BLaER1 (cell line): ENCODE data around the gene BICDL1.

Experiments used
- H3K27ac ChIP-seq: shearing (Covaris generic); formaldehyde crosslinking; 2 replicates; pipeline ENCODE4 v1.8.1; 2022
- H3K27me3 ChIP-seq: shearing (Covaris generic); formaldehyde crosslinking; 2 replicates; pipeline ENCODE4 v1.8.1; 2022
- H3K36me3 ChIP-seq: shearing (Covaris generic); formaldehyde crosslinking; 2 replicates; pipeline ENCODE4 v1.8.1; 2022
- H3K4me1 ChIP-seq: shearing (Covaris generic); formaldehyde crosslinking; 2 replicates; pipeline ENCODE4 v1.8.1; 2022
- H3K4me2 ChIP-seq: shearing (Covaris generic); formaldehyde crosslinking; 2 replicates; pipeline ENCODE4 v1.8.1; 2022
- H3K4me3 ChIP-seq: shearing (Covaris generic); formaldehyde crosslinking; 2 replicates; pipeline ENCODE4 v1.8.1; 2022
- H3K9ac ChIP-seq: shearing (Covaris generic); formaldehyde crosslinking; 2 replicates; pipeline ENCODE4 v1.8.1; 2022
- H3K9me3 ChIP-seq: shearing (Covaris generic); formaldehyde crosslinking; 2 replicates; pipeline ENCODE4 v1.8.1; 2022
- H4K20me1 ChIP-seq: shearing (Covaris generic); formaldehyde crosslinking; 2 replicates; pipeline ENCODE4 v1.8.1; 2022
- Cebpa-rat ChIP-seq: shearing (Covaris generic); IDR thresholded peaks from 2 replicates; pipeline ENCODE4 v1.8.1; 2022

Gene BICDL1

DNA sequence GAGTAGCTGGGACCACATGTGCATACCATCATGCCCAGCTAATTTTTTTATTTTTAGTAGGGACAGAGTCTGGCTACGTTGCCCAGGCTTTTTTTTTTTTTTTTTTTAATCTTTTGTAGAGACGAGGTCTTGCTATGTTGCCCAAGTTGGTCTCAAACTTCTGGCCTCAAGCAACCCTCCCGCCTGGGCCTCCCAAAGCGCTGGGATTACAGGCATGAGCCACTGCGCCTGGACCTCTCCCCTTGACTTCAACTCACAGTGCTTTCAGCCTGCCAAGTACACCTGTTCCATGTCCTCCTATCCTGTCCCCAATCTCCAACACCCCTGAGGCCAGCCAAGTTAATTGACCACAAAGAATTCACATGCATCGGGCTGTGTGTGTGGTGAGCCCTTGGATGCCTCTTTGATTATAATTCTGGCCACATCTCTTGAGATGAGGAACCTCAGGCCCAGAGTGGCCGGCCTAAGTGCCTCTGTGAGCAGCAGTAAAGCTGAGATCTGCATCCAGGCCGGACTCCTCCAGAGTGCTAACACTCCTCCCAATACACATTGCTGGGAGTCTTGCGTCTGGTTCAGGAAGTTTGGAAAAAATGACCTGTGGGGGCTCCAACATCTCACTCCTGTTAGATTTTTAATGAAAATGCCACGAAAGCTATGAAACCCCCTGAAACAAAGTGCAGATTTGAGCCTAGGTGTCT lies 120.7 kb downstream of the BICDL1 start:
- Histone ChIP-seq H3K4me3 (no peak overlapping the region), H3K36me3 (peaks cover 65% of the 10 kb centered on the region), H3K4me2 (peak overlapping the region; percentile 95), H3K9me3 (no peaks in the 10 kb centered on the region), H3K27me3 (no peaks in the 10 kb centered on the region), H3K4me1 (peaks cover 75% of the 10 kb centered on the region), H3K27ac (no peak overlapping the region), H4K20me1 (peaks cover 100% of the 10 kb centered on the region), H3K9ac (no peak overlapping the region)
- no peak for TF ChIP-seq Cebpa-rat

DNA sequence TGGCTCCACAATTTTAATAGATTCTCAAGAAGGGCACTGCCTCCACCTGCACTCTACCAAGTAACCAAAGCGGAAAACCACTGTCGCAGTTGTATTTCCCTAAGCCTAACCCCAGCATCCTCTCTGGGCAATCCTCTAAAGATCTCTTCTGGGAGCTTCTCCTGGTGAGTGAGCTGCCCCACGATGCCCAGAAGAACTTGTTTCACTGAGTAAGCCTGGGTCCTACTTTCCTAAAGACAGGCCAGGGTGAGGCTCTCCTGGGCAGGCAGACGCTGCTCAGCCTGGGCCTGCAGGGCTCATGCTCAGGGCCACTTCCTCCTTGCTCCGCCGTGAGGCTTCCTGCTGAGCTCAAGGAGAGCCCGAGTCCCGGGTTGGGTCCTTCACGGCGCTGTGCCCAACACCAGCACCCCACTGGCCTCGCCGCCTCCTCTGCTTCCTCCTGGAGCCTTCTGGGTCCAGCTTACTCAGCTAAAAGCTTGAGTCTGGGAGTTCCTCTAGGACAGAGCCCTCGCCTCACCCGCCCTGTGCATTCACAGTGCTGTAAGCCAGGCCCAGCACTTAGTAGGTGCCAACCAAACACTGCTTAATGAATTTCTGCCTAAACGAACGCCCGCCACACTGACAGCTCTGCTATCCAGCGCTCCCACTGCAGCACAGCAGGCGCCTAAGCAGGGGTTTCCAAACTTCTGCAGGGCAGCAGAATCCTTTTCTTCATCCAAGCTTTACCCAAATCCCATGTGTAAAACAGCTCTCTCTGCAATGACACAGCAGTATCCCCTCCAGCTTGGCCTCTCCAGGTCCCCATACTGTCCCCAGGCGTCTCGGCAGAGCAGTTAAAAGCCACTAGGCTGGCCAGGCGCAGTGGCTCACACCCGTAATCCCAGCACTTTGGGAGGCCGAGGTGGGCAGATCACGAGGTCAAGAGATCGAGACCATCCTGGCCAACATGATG lies 121.8 kb downstream of the BICDL1 start:
- H3K9me3 ChIP-seq = no peaks in the 10 kb centered on the region
- peaks cover 100% of the 10 kb centered on the region for H4K20me1 ChIP-seq
- TF ChIP-seq Cebpa-rat = no peak
- H3K27me3 ChIP-seq = no peaks in the 10 kb centered on the region
- peaks cover 77% of the 10 kb centered on the region for H3K4me1 ChIP-seq
- H3K4me3 ChIP-seq = peak overlapping the region; percentile 52
- H3K9ac ChIP-seq = peak overlapping the region; percentile 55; the same call in 1 of the 2 replicates
- peaks cover 57% of the 10 kb centered on the region for H3K36me3 ChIP-seq
- peak overlapping the region; percentile 95 for H3K4me2 ChIP-seq
- H3K27ac ChIP-seq = peak overlapping the region; percentile 66

- no peak overlapping the region for H3K27ac ChIP-seq
- no peak for TF ChIP-seq Cebpa-rat
- H3K4me3 ChIP-seq = peak overlapping the region; percentile 90; the same call in 1 of the 2 replicates
- peak overlapping the region; percentile 79 for H3K4me2 ChIP-seq
- H3K36me3 ChIP-seq = peaks cover 27% of the 10 kb centered on the region
- H3K9me3 ChIP-seq = no peaks in the 10 kb centered on the region
- H3K4me1 ChIP-seq = peaks cover 67% of the 10 kb centered on the region
- H4K20me1 ChIP-seq = peaks cover 77% of the 10 kb centered on the region
- peak overlapping the region; percentile 89; the same call in 1 of the 2 replicates for H3K9ac ChIP-seq
- no peaks in the 10 kb centered on the region for H3K27me3 ChIP-seq
These were observed 126.0 kb downstream of the BICDL1 start for GRCh38 chr12:120115066-120115465.

- Histone ChIP-seq H3K36me3 (peaks cover 27% of the 10 kb centered on the region), H3K9ac (peak overlapping the region; percentile 89), H3K4me1 (peaks cover 59% of the 10 kb centered on the region), H3K4me3 (peak overlapping the region; percentile 90), H3K27me3 (no peaks in the 10 kb centered on the region), H3K9me3 (no peaks in the 10 kb centered on the region), H4K20me1 (peaks cover 69% of the 10 kb centered on the region), H3K4me2 (peak overlapping the region; percentile 79), H3K27ac (peak overlapping the region; percentile 74)
- TF ChIP-seq Cebpa-rat = no peak
These were observed 126.8 kb downstream of the BICDL1 start for GRCh38 chr12:120115692-120116440.

- Histone ChIP-seq H3K4me2 (peak within 1 kb of the TSS; percentile 93), H3K9ac (peak within 1 kb of the TSS; percentile 89), H3K9me3 (no peaks in the 10 kb centered on the region), H3K36me3 (peaks cover 27% of the 10 kb centered on the region), H3K4me3 (peak within 1 kb of the TSS; percentile 90), H4K20me1 (peaks cover 64% of the 10 kb centered on the region), H3K27ac (peak within 1 kb of the TSS; percentile 84), H3K4me1 (peaks cover 54% of the 10 kb centered on the region), H3K27me3 (no peaks in the 10 kb centered on the region)
- TF ChIP-seq Cebpa-rat = no peak
These were observed 127.4 kb downstream of the BICDL1 start, which contains the start of gene RAB35 for GRCh38 chr12:120116441-120116791. TSS of gene RAB35 (minus strand) at chr12:120116753. CDS start at chr12:120116650, 103 bp downstream.

DNA sequence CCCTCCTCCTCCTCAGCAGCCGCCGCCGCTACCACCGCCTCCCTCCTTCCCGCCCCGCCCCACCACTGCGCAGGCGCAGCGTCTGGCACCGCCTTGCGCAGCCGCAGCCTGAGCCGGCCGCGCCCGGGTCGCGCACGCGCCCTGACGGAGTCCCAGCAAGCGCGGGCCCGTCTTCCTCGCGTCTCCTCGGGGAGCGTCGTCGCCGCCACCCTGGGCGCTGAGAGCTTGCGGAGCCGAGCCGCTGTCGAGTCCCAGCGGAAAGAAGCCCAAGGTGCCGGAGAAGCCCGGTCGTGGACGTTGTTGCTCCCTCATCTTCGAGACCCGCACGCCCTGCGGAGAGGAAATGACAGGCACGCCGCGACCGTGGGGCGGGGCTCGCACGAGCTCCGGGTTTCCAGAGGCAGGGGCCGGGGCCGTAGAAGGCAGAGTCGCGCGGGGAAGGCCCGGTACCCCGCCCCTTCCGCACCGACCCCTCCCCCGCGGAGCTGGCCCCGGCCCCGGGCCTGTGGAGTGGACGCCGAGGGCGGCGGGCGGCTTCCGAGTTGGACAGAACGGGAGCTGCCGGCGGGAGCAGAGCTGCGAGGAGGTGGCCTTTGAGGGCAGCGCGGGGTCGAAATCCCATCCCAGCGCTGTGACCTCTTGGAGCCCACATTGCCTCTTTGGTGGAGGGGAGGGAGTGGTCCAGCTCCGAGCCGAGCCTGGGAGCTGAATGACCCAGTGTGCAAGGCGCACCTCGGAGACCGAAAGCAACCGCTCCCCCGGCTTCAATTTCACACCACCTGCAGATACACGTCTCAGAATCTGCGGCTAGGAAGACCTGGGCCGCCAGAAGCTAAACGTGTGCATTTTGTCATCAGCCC lies 128.0 kb downstream of the BICDL1 start:
- peaks cover 27% of the 10 kb centered on the region for H3K36me3 ChIP-seq
- no peaks in the 10 kb centered on the region for H3K9me3 ChIP-seq
- no peaks in the 10 kb centered on the region for H3K27me3 ChIP-seq
- peak overlapping the region; percentile 93 for H3K4me2 ChIP-seq
- H4K20me1 ChIP-seq = peaks cover 58% of the 10 kb centered on the region
- TF ChIP-seq Cebpa-rat = no peak
- peak overlapping the region; percentile 89 for H3K9ac ChIP-seq
- H3K27ac ChIP-seq = peak overlapping the region; percentile 84
- peak overlapping the region; percentile 90 for H3K4me3 ChIP-seq
- peaks cover 48% of the 10 kb centered on the region for H3K4me1 ChIP-seq

- peak overlapping the region; percentile 90 for H3K4me3 ChIP-seq
- H4K20me1 ChIP-seq = peaks cover 49% of the 10 kb centered on the region
- peak overlapping the region; percentile 89 for H3K9ac ChIP-seq
- H3K4me1 ChIP-seq = peaks cover 39% of the 10 kb centered on the region
- TF ChIP-seq Cebpa-rat = no peak
- H3K4me2 ChIP-seq = peak overlapping the region; percentile 93
- H3K27me3 ChIP-seq = no peaks in the 10 kb centered on the region
- H3K27ac ChIP-seq = peak overlapping the region; percentile 84; the same call in 1 of the 2 replicates
- H3K9me3 ChIP-seq = no peaks in the 10 kb centered on the region
- peaks cover 20% of the 10 kb centered on the region for H3K36me3 ChIP-seq
These were observed 128.9 kb downstream of the BICDL1 start for GRCh38 chr12:120117961-120118320.

DNA sequence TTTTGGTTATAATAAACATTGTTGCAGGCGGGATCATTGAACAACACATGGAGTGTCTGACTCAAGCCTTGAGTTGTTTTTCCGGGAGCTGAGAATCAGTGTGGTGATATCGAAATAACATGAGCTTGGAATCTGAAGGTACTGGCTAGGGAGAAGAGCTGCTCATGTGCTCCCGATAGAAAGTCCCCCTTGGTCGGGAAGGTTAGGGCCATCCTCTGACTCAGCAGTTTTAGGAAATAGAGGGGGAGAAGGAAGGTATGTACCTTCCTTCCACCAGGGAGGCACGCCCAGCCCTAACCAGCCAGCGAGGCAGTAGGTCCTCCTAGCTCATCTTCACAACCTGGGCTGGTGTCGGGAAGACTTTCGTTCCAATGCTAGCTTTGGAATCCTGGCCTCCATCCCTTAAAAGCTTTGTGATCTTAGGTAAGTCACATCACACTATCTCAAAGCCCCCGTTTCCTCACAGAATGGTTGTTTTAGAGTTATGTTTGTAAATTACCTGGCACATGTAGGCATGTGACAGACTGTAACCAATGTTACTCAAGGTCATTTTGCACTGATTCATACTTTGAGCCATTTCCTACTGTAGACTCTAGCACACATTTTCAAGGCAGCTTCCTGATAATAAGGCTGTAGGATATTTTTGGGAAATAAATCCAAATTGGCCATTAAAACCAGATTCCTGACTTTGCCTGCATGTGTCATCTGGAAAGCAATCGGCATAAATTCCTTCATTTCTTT lies 129.5 kb downstream of the BICDL1 start:
- peaks cover 16% of the 10 kb centered on the region for H3K36me3 ChIP-seq
- 0 out of 2 replicates have a peak overlapping the region, but pooled peaks have one; percentile 4 for H3K9ac ChIP-seq
- no peak overlapping the region for H3K27ac ChIP-seq
- no peaks in the 10 kb centered on the region for H3K27me3 ChIP-seq
- no peak overlapping the region for H3K4me3 ChIP-seq
- peak overlapping the region; percentile 93 for H3K4me2 ChIP-seq
- peaks cover 38% of the 10 kb centered on the region for H3K4me1 ChIP-seq
- H4K20me1 ChIP-seq = peaks cover 43% of the 10 kb centered on the region
- TF ChIP-seq Cebpa-rat = no peak
- H3K9me3 ChIP-seq = no peaks in the 10 kb centered on the region
